CD4-positive, alpha-beta T cell treated with Interferon alpha-2 for 1 hour (primary cell): Measurements from ENCODE around the gene NFIX.
A peak's percentile ranks its signal among the peaks of the same experiment; 100 is the strongest.
"Not testable (repeated sequence)": the region's sequence is repeated elsewhere in the genome, so short reads cannot be mapped to it uniquely, and the experiment has no call there.

Source experiments
- DNase-seq, 2 donors: peaks; one replicate each; pipeline ENCODE4 v3.0.0-alpha.2; 2020 to 2022

The NFIX gene

DNA sequence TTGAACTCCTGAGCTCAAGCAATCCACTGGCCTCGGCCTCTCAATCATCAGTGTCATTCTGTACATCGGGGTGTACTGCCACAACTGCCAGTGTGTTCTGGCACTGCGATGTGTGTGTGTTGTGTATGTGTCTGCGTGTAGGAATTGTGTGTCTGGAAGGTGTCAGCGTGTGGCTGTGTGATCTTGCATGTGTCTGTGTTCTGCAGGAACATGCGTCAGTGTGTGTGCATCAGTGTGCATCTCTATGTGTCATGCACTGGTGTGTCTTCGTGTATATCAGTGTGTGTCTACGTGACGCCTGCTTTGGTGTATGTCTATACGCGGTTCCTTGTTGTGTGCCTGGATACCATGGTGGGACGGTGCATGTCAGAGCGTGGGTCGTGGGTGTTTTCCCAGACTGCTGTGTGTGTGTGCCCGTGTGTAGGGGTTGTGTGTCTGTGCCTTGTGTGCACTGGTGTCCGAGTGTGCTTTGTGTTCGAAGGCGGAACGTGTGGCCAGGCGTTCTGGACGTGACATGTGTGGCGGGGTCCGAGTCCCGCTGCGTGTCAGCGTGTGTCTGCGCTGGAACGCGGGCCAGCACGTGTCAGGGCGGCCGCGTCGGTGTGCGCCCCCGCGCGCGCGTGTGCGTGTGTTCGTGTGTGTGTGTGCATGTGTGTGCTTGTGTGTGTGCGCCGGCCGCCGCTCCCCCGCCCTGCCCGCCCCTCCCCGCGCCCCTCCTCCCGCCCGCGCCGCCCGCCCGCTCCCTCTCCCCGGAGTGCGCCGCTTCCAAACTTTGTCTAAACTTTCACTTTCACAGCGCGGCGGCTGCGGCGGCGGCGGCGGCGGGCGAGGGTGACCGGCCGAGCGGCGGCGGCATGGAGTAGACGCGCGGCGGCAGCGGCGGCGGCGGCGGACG is at the start of gene NFIX:
NFIX (plus strand) TSS at position 775 of the 895 bp plus-strand sequence. CDS start 363 bp downstream, outside the sequence.
- DNase-seq: peak; percentile 46 to 75

DNA sequence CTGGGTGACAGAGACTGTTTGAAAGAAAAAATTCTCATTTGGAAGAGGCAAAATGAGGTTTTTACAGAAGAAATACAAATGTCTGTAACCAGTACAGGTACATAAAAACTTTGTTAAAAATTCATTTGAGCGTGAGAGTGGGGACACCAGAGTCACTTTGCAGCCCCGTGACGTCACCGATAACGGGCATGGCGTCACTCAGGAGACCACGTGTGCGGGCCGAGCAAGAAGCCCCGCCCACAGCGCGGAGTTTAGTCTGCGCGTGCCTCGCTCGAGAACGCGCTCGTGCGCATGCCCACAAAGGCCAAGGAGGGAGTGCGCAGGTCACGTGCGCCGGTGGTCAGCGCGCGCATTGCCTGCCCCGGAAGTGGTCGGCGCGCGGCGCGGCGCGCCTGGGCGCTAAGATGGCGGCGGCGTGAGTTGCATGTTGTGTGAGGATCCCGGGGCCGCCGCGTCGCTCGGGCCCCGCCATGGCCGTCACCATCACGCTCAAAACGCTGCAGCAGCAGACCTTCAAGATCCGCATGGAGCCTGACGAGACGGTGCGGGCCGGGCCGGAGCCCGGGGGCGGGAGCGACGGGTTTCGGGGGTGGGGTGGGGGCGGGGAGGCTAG is 49.7 kb upstream of the NFIX start, which contains the start of gene RAD23A:
RAD23A (plus strand) TSS at position 384 of the 613 bp plus-strand sequence; CDS start at position 471, 87 bp downstream.
- DNase-seq: peak; percentile 98 to 99

DNA sequence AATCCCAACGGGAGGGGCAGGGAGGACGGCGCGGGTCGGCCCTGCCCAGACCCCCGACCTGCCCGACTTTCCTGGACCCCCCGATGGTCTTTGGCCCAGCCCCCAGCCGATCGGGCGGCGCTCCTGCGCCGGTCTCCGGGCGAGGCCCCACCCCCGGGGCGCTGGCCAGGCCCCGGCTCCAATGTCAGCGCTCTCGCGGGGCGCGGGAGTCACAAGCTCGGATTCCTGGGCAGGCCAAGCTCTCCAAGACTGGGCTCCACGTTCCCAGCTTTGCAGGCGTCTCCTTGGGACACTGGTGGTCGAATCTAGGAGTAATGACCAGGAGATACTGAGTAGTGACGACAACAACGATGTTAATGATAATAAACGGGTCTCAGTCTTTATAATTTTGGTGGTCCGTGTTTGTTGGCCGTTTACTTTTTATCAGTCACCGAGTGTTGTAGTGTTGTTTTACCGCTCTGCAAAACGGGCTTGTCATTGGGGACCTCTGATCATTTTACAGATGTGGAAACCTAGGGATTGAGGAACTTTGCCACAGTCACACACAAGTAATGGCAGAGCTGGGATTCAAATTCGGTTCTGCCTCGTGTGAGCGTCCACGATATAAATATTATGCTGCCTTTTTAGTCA is 49.1 kb upstream of the NFIX start:
- DNase-seq: peak; percentile 23 to 62

- no peak for DNase-seq
These were observed 48.4 kb upstream of the NFIX start for GRCh38 chr19:12946731-12947496.

DNA sequence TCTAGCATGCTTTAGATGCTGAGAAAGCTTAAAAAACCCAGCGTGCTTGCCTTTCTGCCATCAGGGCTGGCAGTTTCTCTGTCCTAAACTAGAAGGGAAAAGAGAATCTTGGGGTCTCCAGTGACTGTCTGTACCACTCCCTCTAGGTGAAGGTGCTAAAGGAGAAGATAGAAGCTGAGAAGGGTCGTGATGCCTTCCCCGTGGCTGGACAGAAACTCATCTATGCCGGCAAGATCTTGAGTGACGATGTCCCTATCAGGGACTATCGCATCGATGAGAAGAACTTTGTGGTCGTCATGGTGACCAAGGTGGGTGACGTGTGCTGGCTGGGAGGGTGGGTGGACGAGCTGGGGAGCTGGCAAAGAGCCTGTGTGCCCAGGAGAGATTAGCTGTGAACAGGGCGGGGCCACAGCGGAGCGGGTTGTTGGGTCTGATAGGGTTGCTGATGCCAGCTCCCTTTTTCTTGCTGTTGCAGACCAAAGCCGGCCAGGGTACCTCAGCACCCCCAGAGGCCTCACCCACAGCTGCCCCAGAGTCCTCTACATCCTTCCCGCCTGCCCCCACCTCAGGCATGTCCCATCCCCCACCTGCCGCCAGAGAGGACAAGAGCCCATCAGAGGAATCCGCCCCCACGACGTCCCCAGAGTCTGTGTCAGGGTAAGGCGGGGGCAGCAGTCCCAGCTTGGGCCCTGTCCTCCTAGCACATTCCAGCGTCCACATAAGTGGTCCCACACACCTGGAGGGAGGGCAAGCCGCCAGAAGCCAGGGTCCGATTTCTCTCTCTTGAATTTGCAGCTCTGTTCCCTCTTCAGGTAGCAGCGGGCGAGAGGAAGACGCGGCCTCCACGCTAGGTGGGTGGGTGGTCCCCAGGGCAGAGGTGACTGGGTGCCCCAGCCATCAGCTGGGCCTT is 47.3 kb upstream of the NFIX start:
- DNase-seq: no peak

- no peak for DNase-seq
These were observed 46.5 kb upstream of the NFIX start for GRCh38 chr19:12948612-12949362.

DNA sequence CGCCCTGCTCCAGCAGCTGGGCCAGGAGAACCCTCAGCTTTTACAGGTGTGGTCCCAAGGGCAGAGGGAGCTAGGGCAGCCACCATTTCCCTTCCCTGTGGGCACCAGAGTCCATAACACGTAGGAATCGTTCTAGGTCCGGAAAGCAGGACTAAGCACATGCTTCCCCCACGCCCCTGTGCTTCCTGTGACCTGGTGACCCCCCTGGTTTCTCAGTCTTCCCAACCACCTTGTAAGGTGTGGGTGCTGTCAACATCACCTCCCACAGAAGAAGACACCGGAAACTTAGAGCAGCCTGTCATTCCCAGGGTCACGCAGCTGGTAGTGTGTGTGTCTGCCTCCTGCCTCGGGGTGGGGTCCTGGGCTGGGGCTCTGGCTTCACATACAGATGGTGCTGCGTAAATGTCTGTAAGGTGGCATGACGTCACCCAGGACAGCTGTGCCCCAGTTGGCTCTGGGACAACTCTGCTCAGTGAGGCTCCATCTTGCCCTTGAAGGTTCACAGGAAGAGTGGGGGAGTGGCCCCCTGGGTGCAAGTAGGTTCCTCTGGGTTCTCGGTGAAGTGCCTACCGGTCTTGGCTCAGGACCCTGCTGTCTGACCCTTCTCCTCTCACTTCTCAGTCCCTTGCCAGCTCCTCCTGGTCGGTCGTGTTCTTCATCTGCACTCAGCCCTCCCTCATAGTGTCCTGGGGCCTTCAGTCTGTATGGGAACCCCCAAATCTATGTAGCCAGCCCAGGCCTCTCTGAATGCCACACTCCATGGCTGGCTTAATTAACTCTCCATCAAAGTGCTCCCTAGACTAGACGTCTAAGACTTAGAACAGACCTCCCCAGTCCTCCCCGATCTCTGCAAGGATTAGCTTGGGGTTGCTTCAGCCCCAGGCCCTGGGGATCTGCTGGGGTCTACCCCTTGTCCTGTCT is 45.7 kb upstream of the NFIX start:
- no peak for DNase-seq

GRCh38 chr19:12952050-12952449 is 43.2 kb upstream of the NFIX start:
- DNase-seq: not testable (repeated sequence)

GRCh38 chr19:12952488-12953137 is 42.7 kb upstream of the NFIX start:
- DNase-seq: peak in 1 of 2 donors; percentile 48

GRCh38 chr19:12953138-12953798 is 42.0 kb upstream of the NFIX start:
- no peak for DNase-seq

- no peak for DNase-seq
These were observed 41.3 kb upstream of the NFIX start for GRCh38 chr19:12953799-12954611.

DNA sequence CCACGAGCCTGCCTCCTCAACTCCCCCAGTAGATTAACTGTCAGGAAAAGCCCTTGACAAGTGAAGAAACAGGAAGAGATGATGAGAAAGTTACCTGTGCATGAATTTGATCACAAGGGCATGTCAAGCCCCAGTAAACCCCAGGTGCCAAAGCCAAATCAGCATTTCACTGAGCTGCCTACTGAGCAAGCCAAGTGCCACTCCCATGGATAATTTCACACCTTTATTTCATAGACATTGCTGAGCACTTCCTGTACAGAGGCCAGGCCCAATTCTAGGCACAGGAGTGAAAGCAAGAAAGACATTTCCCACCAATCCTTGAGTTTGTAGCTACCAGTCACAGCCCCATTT is 40.7 kb upstream of the NFIX start:
- DNase-seq: no peak

DNA sequence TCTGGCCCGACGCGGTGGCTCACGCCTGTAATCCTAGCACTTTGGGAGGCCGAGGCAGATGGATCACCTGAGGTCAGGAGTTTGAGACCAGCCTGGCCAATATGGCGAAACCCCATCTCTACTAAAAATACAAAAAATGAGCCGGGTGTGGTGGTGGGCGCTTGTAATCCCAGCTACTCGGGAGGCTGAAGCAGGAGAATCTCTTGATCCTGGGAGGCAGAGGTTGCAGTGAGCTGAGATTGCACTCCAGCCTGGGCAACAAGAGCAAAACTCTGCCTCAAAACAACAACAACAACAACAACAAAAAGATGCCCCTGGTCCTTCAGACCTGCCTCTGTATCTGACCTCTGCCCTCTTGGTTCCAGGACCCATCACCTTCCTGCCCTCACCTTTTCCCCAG is 39.7 kb upstream of the NFIX start:
- DNase-seq: not testable (repeated sequence)

GRCh38 chr19:12955996-12956395 is 39.3 kb upstream of the NFIX start:
- DNase-seq: no peak

DNA sequence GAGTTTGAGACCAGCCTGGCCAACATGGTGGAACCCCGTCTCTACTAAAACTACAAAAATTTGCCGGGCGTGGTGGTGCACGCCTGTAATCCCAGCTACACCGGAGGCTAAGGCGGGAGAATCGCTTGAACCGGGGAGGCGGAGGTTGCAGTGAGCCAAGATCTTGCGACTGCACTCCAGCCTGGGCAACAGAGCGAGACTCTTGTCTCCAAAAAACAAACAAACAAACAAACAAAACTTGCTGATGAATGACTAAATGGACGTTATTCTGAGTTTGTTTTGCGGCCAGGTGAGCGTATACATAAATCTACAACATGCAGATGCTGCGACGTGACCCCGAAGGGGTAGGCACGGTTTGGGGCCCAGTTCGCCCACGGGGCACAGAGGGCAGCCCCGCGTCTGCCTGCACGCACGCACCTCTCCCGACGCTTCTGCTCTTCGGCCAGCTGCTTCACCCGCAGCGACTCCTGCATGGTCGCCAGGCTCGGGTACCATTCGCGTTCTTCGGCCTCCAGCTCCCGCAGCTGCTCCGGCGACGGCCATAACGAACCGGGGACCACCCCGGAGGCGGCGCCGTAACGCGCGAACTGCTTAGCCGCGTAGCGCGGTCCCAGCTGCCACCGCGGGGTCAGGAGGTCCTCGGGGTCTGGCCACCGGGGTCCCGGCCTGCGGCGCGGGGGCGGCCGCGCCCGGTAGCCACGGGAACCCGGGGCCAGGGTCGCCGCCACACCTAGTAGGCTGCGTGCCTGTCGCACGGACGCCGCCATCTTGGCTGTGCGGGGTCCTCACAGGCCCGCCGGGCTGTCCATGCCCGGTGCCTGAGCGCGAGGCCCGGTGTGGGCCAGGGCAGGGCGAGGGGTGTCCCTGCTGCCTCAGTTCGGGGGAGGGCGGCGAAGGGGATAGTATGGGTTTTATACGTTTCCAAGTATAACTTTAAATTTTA is 38.6 kb upstream of the NFIX start, which contains the start of gene GADD45GIP1:
GADD45GIP1 (minus strand) TSS at position 778 of the 943 bp plus-strand sequence; CDS start at position 767, 11 bp downstream.
- peak; percentile 77 to 86 for DNase-seq

GRCh38 chr19:12957389-12957952 is 37.8 kb upstream of the NFIX start:
- not testable (repeated sequence) for DNase-seq
